GM21390 (cell line): ENCODE measurements around the gene HCLS1.
A peak's percentile ranks its signal among the peaks of the same experiment; 100 is the strongest.
"Not testable (repeated sequence)": the region's sequence is repeated elsewhere in the genome, so short reads cannot be mapped to it uniquely, and the experiment has no call there.

Experiments
- ATAC-seq: cut with Tn5 transposase; IDR thresholded peaks from one replicate; pipeline ENCODE4 v1.9.1; 2021; ENCODE audit not compliant: unreplicated experiment

Gene HCLS1

DNA sequence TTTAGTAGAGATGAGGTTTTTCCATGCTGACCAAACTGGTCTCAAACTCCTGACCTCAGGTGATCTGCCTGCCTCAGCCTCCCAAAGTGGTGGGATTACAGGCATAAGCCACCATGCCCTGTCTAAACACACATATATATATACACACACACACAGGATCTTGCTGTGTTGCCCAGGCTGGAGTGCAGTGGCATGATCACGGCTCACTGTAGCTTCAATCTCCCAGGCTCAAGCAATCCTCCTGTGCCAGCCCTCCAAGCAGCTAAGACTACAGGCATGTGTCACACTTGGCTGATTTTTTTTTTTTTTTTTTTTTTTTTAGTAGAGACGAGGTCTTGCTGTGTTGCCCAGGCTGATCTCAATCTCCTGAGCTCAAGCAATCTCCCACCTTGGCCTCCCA, 60.8 kb downstream of the HCLS1 start:
- ATAC-seq: not testable (repeated sequence)

GRCh38 chr3:121598564-121598963, 62.1 kb downstream of the HCLS1 start:
- no peak for ATAC-seq

- ATAC-seq: no peak
Measured at GRCh38 chr3:121595765-121596406, 64.8 kb downstream of the HCLS1 start.

DNA sequence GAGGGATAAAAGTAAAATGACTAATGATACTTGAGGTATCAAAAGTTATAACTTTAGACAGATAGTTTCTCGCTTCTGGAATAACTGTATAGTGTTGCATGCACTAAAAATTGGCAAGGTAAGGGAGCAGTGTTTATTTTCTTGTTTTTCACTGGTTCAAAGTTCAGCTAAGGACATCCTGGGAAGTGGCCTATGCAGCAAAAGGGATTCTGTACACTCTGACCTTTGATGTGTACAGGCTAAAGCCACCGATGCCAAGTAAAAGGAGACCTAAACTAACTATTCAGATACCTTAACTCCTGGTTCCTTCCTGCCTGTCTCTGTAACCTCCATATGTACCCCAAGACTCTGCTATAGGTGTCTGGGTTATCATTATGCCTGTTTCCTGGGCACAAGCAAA, 65.9 kb downstream of the HCLS1 start:
- no peak for ATAC-seq

DNA sequence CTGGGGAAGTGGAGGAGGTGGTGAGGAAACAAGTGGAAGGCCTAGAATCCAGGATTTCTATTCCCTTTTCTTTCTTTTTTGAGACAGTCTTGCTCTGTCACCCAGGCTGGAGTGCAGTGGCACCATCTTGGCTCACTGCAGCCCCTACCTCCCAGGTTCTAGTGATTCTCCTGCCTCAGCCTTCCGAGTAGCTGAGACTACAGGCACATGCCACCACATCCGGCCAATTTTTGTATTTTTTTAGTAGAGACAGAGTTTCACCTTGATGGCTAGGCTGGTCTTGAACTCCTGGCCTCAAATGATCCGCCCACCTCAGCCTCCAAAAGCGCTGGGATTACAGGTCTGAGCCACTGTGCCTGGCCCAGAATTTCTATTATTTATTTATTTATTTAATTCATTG, 66.9 kb downstream of the HCLS1 start:
- not testable (repeated sequence) for ATAC-seq

- ATAC-seq: peak; percentile 84
Measured at GRCh38 chr3:121592856-121593702, 67.6 kb downstream of the HCLS1 start, which contains the start of gene FBXO40. FBXO40 (plus strand) TSS chr3:121593379; CDS start chr3:121620576, 27,197 bp downstream.

GRCh38 chr3:121584418-121584817, 76.3 kb downstream of the HCLS1 start:
- ATAC-seq: peak; percentile 66

DNA sequence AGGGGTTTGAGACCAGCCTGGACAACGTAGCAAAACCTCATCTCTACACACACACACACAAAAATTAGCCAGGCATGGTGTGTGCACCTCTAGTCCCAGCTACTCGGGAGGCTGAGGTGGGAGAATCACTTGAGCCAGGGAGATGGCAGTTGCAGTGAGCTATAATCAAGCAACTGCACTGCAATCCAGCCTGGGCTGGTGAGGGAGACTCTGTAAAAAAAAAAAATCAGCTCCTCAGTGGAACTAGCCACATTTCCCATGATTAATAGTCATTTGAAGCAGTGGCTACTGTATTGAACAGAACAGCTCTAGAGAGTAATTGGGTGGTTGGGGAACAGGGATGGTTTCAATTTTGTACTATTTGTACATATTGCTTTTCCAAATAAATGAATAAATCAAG, 79.0 kb downstream of the HCLS1 start:
- no peak for ATAC-seq
